ENCODE measurements around the gene NECAB3.

NECAB3 gene, protein sequence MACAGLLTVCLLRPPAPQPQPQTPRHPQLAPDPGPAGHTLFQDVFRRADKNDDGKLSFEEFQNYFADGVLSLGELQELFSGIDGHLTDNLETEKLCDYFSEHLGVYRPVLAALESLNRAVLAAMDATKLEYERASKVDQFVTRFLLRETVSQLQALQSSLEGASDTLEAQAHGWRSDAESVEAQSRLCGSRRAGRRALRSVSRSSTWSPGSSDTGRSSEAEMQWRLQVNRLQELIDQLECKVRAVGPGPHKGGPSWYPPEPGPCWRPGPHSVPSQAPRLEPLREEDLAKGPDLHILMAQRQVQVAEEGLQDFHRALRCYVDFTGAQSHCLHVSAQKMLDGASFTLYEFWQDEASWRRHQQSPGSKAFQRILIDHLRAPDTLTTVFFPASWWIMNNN

DNA sequence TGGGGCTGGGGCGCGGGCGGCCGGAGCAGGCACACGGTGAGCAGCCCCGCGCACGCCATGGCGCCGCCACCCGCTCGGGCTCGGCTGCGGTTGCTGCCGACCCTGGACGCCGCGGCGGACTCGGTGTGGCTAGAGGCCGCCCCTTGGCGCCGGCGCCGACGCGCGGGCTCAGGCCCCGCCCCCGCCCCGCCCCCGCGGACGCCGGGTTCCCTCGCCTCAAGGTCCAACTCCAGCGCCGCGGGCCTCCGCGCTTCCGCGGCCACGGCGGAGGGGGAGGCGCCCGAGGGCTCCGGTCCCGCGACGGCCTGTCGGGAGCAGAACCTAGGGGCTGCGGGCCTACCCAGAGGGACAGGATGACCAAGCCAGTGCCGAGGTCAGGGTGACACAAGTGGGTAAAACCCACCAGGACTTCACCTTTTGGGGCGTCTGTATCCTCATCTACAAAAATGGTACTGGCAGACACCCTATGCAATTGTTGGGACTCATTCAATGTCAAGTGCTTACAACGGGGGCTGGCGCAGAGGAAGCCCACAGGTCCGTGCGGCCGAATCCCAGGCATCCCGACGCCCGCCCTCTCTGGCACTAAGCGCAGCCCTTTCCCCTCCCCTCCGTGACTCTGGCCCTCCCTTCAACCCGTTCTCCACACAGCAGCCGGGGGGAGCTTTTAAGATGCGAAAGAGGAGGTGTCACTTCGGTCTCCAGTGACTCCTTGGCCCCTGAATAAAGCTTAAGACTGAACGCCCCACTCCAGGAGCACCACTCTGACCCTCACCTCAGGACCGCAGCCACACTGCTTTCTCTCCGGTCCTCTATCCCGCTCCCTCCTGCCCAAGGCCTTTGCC is at the start of gene NECAB3:
TSS of gene NECAB3 (minus strand) at position 135 of the 842 bp plus-strand sequence. CDS start at position 59, 76 bp downstream.
- peak; percentile 71 for DNase-seq (ENCODE audit: low read depth)
- TF ChIP-seq, protein P1, sequence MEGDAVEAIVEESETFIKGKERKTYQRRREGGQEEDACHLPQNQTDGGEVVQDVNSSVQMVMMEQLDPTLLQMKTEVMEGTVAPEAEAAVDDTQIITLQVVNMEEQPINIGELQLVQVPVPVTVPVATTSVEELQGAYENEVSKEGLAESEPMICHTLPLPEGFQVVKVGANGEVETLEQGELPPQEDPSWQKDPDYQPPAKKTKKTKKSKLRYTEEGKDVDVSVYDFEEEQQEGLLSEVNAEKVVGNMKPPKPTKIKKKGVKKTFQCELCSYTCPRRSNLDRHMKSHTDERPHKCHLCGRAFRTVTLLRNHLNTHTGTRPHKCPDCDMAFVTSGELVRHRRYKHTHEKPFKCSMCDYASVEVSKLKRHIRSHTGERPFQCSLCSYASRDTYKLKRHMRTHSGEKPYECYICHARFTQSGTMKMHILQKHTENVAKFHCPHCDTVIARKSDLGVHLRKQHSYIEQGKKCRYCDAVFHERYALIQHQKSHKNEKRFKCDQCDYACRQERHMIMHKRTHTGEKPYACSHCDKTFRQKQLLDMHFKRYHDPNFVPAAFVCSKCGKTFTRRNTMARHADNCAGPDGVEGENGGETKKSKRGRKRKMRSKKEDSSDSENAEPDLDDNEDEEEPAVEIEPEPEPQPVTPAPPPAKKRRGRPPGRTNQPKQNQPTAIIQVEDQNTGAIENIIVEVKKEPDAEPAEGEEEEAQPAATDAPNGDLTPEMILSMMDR (conservative IDR thresholded peaks at IDR 0.05; ENCODE audit: low read depth, low read length), result no peak
- H3K4me3 ChIP-seq (ENCODE audit: low read depth, low read length), result peak within 1 kb of the TSS; percentile 72

DNA sequence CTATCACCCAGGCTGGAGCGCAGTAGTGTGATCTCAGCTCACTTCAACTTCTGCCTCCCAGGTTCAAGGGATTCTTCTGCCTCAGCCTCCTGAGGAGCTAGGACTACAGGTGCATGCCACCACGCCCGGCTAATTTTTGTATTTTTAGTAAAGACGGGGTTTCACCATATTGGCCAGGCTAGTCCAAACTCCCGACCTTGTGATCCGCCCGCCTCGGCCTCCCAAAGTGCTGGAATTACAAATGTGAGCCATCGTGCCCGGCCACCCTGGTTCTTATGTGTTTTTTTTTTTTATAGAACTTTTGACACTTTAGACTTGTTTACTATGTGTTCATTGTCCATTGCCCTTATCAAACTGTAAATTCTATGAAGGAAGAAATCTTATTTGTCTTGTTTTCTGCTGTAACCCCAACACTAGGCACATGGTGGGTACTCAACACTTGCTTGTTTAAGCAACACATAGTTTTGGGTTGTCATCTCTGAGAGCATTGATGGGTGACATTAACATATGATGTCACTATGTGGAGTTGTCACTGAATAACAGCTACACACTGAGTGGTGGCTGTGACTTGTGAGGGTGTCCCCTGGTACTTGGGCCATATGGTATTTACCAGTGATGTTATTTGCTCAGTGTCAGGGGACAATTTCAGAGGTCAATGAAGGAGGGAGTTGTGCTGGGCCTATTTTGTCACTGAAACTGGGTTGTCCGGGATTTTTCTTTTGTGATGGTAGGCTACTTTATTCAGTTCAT is 47.3 kb upstream of the NECAB3 start:
- TF ChIP-seq, protein P1 (conservative IDR thresholded peaks at IDR 0.05; ENCODE audit: low read depth, low read length), result no peak
- no peak overlapping the region for H3K4me3 ChIP-seq (ENCODE audit: low read depth, low read length)
- DNase-seq (ENCODE audit: low read depth), result no peak

DNA sequence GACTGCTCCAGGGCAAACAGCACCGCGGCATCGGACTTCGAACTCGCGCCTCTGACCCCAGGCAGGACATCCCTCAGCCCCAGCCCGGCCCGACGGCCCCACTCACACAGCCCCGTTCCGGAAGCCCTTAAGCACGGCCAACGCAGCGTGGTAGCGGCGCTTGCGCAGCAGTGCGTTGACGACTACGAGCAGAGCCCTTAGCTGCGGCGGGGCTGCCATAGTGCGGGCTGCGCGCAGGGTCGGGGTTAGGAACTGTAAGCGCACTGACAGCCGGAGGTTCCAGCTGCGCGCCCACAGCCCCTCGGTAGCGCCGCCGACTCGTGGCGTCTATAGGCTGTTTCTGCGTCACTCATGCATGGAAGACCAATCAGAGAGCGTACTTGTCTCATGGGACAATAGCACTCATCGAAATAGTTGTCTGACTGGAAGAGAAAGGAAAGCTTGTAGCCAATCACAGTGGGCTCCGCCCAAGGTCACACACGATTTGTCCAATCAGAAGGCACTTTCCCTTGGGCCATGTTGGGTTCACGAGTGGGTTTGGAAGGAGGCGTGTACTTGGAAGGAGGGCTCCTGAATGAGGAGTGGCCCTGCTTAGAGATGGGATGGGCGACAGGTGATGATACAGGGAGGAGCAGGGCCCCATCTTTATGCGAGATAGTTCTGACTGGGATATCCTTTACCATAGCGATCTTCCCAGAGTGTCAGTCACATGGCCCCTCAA is 45.9 kb upstream of the NECAB3 start, which contains the start of gene PXMP4:
TSS of gene PXMP4 (minus strand) at position 322 of the 721 bp plus-strand sequence. CDS start at position 219, 103 bp downstream.
- TF ChIP-seq, protein P1 (conservative IDR thresholded peaks at IDR 0.05; ENCODE audit: low read depth, low read length), result no peak
- peak; percentile 99 for DNase-seq (ENCODE audit: low read depth)
- peak within 1 kb of the TSS; percentile 99 for H3K4me3 ChIP-seq (ENCODE audit: low read depth, low read length)

DNA sequence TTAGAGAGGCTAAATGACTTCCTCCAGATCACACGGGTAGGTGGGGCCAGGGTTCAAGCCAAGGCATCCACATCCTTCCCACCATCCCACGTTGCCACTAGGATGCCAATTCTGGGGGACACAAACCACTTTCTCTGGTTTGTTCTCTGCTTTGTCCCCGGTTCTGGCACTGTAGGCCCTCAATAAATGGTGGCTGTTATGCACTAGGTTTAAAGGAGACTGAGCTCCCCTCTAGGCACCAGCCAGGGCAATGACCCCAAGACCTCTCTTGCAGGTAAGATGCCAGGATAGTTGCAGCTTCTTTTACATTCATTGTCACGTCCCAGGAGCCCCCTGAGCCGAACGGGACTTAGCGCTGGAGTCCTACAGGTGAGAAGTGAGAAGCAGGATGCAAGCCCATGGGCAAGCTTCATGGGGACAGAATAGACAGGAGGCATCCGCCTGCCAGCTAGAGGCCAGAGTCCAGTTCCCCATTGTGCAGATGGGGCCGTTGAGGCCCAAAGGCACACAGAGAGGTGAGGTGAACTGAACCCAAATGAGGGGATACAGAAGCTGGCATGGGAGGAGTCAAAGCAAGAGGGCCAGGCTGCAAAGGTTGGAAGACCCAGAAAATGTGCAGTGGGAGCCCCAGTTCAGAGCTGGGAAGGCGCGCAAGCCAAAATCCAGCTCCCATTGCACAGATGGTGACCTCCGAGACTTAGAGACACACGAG is 45.2 kb upstream of the NECAB3 start:
- DNase-seq (ENCODE audit: low read depth), result no peak
- peak overlapping the region; percentile 99 for H3K4me3 ChIP-seq (ENCODE audit: low read depth, low read length)
- TF ChIP-seq, protein P1 (conservative IDR thresholded peaks at IDR 0.05; ENCODE audit: low read depth, low read length), result no peak

DNA sequence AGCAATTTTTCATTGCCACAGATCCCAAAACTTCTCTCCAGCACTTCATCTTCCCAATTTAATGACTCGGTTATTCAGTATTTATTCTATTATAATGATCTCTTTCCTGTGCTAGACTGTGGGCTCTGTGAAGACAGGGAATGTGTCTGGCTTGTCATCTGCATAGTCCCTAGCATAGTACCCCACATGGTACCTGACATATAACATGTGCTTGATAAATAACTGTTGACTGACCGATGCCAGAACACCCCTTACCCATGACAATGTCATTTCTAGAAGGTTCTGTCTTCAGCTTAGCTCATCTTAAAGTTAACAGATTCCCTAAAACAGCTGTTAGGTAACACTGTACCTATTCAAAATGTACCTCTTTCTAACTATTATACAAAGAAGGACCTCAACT is 42.3 kb upstream of the NECAB3 start:
- H3K4me3 ChIP-seq (ENCODE audit: low read depth, low read length), result no peak overlapping the region
- DNase-seq (ENCODE audit: low read depth), result no peak
- TF ChIP-seq, protein P1 (conservative IDR thresholded peaks at IDR 0.05; ENCODE audit: low read depth, low read length), result no peak
